Breast epithelium (tissue), 3 donors: ENCODE results near the gene CEP164.

Experiments used
- POLR2AphosphoS5 ChIP-seq, 3 donors: sonication (generic); formaldehyde crosslinking; IDR thresholded peaks; one replicate each; pipeline ENCODE4 v1.6.1; 2017; ENCODE audit warnings: antibody characterized with exemption in 3 of 3
- TF ChIP-seq, protein P1 (sequence below), 3 donors: fragments of 450-650 bp; IDR thresholded peaks; one replicate each; pipeline ENCODE4 v1.5.1; 2016 to 2017; ENCODE audit warnings: antibody characterized with exemption in 3 of 3, mild to moderate bottlenecking in 3 of 3, moderate library complexity in 3 of 3

GRCh38 chr11:117314840-117315239 is 12.8 kb upstream of the CEP164 start:
- TF ChIP-seq, protein P1, sequence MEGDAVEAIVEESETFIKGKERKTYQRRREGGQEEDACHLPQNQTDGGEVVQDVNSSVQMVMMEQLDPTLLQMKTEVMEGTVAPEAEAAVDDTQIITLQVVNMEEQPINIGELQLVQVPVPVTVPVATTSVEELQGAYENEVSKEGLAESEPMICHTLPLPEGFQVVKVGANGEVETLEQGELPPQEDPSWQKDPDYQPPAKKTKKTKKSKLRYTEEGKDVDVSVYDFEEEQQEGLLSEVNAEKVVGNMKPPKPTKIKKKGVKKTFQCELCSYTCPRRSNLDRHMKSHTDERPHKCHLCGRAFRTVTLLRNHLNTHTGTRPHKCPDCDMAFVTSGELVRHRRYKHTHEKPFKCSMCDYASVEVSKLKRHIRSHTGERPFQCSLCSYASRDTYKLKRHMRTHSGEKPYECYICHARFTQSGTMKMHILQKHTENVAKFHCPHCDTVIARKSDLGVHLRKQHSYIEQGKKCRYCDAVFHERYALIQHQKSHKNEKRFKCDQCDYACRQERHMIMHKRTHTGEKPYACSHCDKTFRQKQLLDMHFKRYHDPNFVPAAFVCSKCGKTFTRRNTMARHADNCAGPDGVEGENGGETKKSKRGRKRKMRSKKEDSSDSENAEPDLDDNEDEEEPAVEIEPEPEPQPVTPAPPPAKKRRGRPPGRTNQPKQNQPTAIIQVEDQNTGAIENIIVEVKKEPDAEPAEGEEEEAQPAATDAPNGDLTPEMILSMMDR (IDR thresholded peaks at IDR 0.05) = no peak
- TF ChIP-seq POLR2AphosphoS5 (IDR thresholded peaks at IDR 0.05) = no peak
